HG02943 (cell line): ENCODE results near the gene KIF7.

Experiments used
- ATAC-seq: cut with Tn5 transposase; IDR thresholded peaks from one replicate; pipeline ENCODE4 v1.9.1; 2021; ENCODE audit warnings: mild to moderate bottlenecking, low read depth, moderate library complexity; ENCODE audit not compliant: unreplicated experiment

Gene KIF7

DNA sequence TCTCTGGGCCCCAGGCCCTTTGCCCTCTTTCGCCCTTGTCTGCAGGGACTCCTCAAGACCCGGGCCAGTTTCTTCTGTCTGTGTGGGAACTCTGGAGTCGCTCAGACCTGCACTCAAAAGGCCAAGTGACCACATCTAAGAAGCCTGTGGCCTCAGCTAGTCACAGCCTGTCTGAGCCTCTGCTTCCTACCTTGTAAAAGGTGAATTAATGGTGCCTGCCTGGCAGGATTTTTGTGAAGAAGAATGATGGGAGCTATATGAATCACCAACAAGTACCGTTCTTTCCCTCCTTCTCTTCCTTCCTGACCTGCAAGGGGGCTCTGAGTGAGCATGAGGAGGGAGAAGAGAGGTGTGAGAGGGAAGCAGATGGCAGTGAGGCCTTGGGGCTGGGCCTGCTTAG is 16.4 kb upstream of the KIF7 start:
- ATAC-seq = no peak

DNA sequence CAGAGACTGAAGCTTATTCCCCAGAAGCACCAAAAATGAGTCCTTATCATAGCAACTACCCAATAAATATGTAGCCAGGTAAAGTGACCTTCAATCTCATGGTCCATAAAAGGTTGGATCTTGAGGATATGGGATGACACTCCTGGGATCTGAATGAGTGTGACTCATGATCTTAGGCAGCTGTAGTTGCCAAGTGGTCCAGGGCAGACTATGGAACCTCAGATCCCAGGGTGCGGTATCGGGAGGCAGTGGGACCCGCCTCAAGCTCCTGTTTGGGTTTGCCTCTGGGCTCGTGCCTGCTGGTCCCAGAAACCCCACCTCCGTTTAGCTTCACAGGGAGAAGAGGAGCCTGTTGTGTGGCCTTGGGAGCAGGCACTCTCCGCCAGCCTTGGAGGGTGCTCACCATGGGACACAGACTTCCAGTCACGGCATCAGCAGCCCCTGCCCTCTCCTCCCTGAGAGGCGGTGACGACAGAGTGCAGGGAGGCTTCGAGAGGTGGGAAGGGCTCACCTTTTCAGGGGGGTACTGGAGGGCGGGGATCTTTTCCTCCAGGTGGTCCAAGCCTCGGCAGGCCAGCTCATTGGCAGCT is 15.8 kb upstream of the KIF7 start:
- ATAC-seq = no peak

DNA sequence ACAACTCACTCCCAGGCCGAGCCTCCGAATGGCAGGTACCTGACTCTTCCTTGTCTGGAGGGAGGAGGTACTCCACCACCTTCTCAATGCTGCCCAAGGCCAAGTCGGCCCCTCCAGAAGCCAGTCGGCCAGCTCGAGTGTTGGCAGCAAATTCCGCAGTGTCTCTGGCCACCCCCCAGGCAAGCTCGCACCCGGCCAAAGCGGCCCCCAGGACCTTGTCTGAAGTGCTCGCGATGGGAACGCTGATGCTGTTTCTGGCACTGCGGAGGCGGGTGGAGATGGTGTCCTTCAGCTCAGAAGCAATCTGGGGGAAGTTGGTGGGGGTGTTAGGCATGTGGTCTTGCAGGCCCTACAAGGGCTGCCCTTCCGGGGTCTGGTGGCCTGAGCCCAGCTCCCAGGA is 14.7 kb upstream of the KIF7 start:
- ATAC-seq = no peak

DNA sequence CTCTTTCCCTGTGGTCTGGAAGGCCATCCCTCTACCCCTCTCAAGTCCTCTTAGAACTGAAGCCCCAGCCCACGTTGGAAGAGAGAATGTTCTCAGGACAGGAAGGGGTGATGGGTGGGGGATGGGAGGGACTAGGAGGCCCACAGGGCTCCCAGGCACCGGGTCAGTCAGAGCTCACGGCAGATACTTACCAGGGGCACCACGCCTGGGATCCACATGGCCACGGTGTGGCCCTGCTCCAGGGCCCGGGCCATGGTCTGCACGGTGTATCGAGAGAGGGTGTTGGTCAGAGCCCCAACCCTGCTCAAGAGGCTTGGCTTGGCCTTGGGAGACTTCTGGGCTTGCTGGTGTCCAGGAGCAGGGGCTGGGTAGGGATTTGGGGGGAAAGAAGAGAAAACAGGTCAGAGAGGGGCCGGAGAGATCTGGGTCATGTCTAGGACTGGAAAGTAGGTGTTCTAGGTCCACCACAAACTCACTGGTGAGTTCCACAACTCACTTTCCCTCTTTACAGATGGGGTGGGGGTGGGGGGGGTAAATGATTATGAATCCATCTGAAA is 14.1 kb upstream of the KIF7 start:
- no peak for ATAC-seq

DNA sequence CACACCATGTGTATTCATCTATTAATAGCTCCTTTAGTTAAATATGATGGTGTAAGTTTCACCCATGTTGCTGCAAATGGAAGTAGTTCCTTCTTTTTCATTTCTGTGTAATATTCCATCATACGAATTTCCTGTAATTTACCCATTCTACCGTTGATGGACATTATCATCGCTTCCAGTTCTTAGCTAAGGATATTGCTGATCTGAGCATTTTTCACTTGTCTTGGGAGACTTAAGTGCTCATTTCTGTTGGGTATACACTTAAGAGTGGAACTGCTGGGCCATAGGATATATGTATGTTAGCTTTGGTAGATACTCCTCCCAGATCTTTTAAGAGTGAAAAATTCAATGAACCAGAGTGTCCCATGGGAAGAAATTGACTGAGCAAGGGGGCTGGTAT is 12.9 kb upstream of the KIF7 start:
- no peak for ATAC-seq

DNA sequence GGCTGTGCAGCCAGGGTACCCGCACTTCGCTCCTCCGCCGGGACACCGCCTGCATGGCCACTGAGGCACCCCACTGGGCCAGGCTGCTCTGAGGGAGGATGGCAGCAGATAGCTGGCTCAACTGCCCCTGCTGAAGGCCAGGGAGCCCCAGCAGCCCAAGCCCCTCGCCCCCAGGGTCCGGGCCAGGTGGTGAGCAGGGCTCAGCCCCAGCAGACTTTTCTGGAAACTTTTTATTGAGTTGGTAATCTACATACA is 12.4 kb upstream of the KIF7 start:
- no peak for ATAC-seq

DNA sequence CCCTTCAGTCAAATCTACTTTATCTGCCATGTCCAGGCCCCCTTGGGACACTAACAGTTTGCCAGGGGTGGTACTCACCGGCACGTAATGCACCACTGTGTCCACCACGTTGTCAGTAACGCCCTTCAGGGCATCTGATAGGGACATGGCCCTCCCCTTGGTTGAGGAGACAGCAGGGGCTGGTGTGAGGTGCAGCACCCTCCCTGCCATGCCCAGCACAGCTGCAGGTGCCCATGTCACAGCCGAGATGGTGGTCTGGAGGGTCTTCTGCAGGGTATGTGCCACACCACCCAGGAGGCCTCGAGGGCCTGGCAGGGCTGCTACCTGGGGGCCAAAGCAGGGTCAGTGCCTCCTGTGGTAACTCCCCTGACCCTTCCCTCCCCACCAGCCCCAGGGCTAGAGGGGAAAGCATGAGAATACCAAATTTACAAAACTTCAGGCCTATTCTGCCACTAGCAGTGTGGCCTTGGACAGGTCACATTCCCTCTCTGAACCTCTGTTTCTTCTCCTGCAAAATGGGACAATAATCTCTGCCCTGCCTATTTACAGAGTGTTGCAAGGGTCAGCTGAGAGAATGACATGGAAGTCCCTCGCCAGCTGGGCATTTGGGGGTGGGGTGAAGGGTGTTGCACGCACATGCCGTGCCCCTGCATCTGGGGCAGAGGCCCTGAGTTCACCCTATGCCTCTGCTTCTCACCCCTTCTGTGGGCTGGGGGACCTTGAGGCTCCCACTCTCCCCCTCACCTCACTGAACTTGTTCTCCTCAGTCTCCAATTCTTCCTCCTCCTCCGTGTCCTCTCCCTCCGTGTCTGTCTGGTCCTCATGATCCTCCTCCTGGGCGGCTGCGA is 11.8 kb upstream of the KIF7 start:
- ATAC-seq = no peak

DNA sequence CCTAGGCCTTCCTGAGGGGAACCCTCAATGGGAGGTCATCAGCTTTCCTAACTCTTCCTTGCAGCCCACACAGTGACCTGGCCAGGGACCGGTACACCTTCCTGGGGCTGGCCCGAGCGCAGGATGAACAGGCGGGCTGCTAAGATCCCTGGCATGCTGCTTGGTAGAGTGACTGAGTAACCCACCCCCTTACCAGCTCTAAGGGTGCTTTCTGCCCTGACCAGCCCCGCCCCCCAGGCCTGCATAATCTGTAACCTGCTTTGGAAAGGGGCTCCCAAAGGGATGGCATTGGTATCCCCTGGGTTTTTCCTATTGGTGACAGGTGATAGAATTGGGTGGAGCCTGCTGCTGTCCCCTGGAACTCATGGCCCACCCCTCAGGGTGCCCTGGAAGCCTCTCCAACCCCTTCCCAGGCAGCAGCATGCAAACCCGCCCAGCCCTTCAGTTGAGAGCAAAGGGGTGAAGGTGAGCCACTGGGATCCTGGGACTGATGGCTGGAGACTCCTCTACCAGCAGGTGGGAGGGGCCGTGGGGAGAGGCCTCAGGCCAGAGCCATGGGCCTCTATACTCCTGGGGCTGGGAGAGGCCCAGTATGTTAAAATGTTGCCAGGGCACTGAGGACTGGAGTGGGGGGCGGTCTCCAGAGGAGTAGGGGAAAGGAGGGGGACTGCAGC is 11.1 kb upstream of the KIF7 start:
- no peak for ATAC-seq

DNA sequence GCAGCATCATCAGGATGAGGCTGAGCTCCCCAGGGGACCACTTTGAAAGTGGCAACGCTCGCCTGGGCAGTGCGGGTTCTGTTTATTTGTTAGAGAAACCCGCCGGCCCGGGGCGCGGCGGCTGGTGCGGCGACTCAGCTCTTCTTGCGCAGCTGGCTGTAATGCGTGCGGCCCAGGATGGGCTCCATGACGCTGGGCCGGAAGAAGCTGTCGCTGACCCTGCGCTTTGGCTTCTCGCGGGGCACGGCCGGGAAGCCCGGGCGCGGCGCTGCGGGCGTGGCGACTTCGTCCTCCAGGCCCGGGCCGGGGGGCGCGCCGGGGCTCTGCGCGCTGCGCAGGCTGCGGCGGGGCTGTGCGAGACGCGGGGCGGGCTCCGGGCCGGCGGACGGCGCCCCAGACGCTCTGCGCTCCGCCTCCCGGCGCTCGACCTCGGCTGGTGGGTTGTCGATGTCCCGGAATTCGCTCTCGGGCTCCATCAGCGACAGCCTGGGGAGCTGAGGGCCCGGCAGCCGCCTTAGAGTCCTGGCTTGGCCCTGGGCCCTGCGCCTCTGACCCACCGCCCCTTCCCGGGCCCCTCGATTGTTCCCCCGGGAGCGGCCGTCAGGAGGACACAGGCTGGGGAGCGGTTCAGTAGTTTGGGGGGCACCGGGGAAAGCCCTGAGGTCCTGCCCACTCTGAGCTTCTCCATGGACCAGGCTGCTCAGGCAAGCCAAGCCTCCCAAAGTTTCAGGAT is 10.3 kb upstream of the KIF7 start:
- no peak for ATAC-seq

DNA sequence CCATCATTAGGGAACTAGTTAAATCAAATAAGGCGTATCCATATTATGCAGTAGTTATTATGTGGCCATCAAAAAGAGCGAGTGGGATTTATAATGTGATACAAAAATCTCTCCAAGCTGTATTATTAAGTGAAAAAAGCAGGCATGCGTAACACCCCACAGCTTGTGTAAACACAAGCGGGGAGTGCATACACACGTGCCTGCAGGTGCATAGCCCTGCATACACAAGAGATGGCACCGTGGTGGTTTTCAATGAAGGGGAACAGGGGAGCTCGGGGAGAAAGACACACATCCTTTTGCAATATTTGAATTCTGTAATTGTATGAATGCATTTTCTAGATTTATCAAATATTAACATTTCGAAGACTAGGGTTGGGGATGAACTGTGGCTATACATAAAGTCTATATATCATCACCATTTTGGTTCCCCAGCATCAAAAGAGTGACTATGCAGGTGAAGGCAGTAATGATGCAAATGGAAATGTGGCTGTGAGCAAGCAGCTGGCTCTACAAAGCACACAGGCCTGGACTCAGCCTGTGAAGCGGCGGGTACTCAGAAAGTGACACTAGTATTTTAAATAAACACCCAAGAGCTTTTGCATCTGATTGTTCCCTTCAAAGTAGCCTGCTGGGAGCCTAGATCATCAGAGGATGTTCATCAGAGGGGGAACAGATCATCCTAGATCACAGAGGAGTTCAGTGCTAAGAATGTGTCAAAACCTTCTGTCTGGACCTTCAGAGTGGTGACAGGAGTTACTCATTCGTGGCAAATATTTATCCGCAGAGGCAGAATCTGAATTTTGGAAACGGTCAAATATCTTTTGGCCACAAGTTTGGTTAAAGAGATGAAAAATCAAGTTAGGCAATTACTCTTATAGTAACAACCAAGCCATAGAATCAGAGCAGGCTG is 9.4 kb upstream of the KIF7 start:
- no peak for ATAC-seq

DNA sequence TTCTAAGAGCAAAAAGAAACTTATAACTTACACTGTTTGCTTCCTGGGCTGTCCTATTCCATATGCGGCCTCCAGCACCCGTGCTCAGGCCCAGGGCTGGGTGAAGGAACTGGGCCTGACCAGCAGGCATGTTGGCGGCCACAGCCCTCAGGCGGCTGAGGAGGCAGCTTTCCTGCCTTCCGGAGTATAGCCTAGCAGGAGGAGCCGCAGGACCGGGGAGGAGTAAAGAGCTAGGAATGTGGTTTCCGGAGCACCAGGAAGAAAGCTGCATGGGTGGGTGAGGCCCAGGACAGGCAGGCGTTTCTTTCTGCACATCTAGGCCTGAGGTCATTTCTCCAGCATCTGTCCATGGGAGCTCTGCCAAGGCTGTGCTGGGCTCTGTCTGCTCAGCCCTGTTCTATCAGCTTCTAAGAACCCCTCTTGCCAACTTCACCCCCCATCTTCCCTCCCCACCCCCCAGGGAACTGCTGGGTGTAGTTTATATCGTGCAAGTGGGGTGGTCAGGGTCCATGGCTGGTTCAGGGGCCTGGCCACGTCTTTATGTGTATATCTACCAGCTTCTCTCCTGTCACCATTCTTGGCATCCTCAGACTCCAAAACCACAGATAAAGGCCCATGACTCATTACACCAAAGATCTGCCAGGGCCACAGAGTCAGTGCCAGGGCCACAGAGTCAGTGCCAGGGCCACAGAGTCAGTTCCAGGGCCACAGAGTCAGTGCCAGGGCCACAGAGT is 7.8 kb upstream of the KIF7 start:
- no peak for ATAC-seq

DNA sequence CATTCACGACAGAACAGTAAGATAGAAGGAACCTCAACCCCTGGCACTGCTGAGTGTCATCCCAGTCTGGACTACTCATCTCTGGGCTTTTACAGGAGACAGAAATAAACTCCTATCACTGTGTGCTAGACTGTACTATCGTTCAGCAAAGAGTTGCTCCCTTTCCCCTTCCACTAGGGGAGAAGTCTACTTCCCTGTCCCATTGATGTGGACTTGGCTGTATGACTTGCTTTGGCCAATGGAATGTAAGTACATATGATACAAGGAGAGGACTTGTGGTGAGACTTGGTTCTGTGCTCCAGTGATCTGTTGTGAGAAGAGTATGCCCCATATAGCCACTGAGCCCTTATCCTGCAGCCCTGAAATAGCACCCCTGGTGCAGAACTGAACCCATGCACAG is 5.3 kb upstream of the KIF7 start:
- no peak for ATAC-seq

DNA sequence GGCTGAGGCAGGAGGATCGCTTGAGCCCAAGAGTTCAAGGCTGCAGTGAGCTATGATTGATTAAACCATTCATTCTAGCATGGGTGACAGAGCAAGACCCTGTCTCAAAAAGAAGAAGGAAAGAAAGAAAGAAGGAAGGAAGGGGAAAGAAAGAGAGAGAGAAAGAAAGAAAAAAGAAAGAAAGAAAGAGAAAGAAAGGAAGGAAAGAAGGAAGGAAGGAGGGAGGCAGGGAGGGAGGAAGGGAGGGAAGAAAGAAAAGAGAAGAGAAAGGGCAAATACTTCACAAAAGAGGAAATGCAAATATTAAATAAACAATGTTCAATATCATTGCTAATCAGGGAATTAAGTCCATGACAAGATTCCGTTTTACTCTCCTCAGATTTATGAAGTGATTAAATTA is 4.0 kb upstream of the KIF7 start:
- no peak for ATAC-seq

DNA sequence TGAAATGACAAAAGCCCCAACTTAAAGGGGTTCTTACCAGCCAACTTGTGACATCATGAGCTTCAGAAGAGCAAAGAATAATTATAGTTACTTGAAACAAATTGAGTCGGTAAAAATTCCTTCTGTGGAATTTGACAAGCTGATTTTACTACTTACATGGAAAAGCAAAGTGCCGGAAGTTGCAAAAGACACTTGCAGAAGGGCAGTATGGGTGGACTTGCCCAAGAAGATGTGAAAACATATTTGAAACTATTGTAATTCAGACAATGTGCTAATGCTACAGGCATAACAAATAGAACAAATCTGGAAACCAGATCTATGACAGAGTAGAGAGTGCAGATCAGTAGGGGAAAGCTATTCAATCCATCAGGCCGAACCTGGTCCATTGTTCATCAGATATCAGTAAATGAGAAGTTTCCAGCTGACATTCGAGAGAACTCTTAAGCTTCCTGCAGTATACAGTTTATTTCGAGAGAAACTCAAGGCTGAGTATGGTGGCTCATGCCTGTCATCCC is 2.5 kb upstream of the KIF7 start:
- ATAC-seq = no peak

DNA sequence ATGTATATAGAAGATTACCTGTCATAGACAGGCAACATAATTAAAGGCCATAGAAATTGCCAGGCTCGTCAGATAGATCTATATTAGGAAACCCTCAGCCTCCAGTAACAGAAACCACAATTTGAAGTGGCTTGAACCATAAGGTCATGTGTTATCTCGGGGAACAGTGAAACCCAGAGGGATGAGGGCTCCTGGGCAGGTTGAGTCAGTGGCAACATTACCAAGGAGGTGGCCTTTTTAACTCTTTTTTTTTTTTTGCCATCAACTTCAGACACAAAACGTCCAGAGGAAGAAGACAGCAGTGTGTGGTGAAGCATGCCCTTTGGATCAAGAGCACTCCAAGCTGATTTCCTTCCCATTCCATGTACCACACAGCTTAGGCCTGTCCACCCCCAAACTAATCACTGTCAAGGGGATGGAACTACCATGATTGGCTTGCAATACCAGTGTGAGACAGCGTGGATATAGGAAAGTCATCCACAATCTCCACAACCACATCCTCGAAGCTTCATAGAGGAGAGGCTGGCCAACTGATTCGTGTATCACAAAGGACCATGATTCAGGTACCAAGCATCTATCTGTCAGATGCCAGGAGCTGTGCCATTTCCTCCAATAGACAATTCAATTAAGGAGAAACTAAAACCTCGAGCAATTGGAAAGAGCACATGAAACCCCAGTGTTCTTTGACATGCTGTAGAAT is 999 bp upstream of the KIF7 start:
- no peak for ATAC-seq

DNA sequence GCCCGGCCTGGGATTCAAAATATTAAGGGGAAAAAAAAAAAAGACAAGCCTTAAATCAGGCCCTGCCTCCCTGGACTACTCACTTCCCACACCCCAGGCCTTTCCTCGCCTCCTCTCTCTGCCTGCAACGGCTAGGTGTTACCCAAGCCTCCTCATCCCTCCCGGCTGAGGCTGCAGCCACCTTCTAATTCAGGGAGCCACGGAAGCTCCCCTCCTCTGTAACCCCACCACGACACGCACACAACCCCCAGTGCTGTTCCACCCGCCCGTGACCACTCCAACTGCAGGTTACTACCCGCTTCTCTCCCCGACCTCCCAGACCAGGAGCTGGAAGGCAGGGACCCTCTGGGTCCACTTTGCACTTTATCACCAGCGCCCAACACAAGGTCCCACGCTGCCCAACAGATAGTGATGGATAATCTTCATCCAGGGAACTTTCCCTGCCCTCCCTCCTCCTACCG is 936 bp downstream of the KIF7 start:
- ATAC-seq = no peak

DNA sequence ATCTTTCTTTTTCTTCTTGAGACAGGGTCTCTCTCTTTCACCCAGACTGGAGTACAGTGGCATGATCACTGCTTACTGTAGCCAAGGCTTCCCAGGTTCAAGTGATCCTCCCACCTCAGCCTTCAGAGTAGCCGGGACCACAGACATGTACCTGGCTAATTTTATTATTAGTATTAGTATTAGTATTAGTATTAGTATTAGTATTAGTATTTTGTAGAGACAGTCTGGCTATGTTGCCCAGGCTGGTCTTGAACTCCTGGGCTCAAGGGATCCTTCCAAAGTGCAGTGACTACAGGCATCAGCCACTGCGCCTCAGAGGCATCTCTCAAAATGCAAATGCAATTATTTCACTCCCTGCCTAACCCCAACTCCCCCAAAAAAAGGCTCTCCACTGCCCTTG is 1.7 kb downstream of the KIF7 start:
- ATAC-seq = no peak

DNA sequence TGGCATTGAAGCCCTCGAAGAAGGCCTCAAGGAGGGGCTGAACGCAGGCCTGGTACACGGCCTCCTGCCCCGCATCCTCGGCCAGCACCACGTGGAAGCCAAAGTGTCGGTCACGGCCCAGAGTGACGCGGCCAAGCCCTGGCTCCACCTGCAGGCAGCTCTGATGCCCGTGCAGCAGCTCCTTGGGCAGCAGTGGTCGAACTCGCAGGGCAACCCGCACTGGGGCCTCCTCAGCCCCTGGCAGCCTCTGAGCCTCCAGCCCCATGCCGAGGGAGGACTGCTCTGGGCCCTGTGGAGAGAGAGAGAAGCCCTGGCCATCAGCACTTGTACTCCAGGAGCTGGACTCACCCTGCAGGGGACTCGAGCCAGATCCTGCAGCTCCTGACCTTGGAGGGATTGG is 2.6 kb downstream of the KIF7 start:
- ATAC-seq = no peak

DNA sequence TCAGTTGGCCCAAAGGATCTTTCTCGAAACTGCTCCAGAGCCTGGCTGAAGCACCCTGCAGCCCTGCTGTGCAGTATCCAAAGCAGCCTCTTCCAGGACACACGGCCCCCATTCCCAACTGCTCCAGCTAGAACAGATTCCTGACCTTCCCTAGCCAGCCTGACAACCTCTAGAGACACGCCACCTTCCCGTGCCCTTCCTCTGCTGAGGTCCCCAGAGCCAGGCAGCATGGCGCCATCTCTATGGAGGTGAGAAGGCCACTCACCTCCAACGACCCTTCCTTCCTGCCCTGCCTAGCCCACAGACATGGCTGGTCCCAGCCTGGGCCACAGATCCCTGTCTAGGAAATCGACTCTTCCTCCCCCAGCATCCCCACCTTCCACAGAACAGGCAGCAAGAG is 3.1 kb downstream of the KIF7 start:
- no peak for ATAC-seq
